Measurements from ENCODE around the gene KDM4E. TPM values are rescaled to one million over a fixed set of nuclear protein-coding genes. Genes with fewer than 3 reads are reported as not detected.

Gene KDM4E
- total RNA-seq, 1 experiment from 2014 or later, result not detected

DNA sequence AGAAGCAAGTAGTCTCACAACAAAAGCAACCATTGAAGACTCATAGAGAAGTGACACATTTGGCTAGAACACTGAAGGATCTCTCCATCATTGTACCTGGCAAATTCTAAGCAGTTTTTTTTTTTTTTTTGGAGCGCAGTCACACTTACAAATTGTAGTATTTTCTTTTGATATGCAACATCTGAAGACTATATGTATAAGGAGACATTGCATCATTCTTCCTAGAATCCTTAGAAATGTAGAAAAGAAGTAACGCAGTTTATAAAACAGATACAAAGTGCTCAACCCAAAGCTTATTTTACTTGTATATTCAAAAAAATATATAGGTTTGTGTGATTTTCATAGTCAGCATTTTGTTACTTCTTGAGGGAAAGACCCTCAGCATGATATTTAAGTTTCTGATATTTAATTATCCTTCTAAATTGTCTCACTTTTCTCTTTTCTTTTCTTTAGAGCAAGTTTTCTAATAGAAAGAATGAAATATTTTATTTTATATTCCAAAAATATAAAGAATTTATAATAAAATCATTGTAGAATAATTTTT, 31.6 kb upstream of the KDM4E start:
- H3K4me1 Mint-ChIP-seq (ENCODE audit: low read depth, unreplicated experiment), result no peaks in the 10 kb centered on the region
- H3K27me3 Mint-ChIP-seq (ENCODE audit: unreplicated experiment), result peaks cover 14% of the 10 kb centered on the region
- BruUV-seq (replicated peaks), result no TSS peak
- no peak overlapping the region for H3K27ac Mint-ChIP-seq (ENCODE audit: unreplicated experiment)
- no peaks in the 10 kb centered on the region for H3K36me3 Mint-ChIP-seq (ENCODE audit: insufficient read depth, unreplicated experiment)
- CTCF ChIA-PET, result no interaction called here
- H3K9me3 Mint-ChIP-seq (ENCODE audit: low read depth, unreplicated experiment), result no peaks in the 10 kb centered on the region
- intact Hi-C loops (cut with micrococcal nuclease; ENCODE audit: unreplicated experiment), result no loop called here
- H3K4me3 Mint-ChIP-seq (ENCODE audit: low read depth, unreplicated experiment), result no peak overlapping the region
- DNase-seq, result no peak
- TF ChIP-seq, protein P1, sequence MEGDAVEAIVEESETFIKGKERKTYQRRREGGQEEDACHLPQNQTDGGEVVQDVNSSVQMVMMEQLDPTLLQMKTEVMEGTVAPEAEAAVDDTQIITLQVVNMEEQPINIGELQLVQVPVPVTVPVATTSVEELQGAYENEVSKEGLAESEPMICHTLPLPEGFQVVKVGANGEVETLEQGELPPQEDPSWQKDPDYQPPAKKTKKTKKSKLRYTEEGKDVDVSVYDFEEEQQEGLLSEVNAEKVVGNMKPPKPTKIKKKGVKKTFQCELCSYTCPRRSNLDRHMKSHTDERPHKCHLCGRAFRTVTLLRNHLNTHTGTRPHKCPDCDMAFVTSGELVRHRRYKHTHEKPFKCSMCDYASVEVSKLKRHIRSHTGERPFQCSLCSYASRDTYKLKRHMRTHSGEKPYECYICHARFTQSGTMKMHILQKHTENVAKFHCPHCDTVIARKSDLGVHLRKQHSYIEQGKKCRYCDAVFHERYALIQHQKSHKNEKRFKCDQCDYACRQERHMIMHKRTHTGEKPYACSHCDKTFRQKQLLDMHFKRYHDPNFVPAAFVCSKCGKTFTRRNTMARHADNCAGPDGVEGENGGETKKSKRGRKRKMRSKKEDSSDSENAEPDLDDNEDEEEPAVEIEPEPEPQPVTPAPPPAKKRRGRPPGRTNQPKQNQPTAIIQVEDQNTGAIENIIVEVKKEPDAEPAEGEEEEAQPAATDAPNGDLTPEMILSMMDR (IDR thresholded peaks at IDR 0.05; ENCODE audit: unreplicated experiment), result no peak

DNA sequence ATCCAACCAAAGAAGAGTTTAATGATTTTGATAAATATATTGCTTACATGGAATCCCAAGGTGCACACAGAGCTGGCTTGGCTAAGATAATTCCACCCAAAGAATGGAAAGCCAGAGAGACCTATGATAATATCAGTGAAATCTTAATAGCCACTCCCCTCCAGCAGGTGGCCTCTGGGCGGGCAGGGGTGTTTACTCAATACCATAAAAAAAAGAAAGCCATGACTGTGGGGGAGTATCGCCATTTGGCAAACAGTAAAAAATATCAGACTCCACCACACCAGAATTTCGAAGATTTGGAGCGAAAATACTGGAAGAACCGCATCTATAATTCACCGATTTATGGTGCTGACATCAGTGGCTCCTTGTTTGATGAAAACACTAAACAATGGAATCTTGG, 27.6 kb upstream of the KDM4E start:
- Mint-ChIP-seq H3K4me3 (ENCODE audit: low read depth, unreplicated experiment) (no peak overlapping the region), H3K4me1 (ENCODE audit: low read depth, unreplicated experiment) (no peaks in the 10 kb centered on the region), H3K27me3 (ENCODE audit: unreplicated experiment) (no peaks in the 10 kb centered on the region), H3K27ac (ENCODE audit: unreplicated experiment) (no peak overlapping the region), H3K36me3 (ENCODE audit: insufficient read depth, unreplicated experiment) (no peaks in the 10 kb centered on the region), H3K9me3 (ENCODE audit: low read depth, unreplicated experiment) (no peaks in the 10 kb centered on the region)
- CTCF ChIA-PET, result no interaction called here
- no TSS peak for BruUV-seq (replicated peaks)
- intact Hi-C loops (cut with micrococcal nuclease; ENCODE audit: unreplicated experiment), result no loop called here
- TF ChIP-seq, protein P1 (IDR thresholded peaks at IDR 0.05; ENCODE audit: unreplicated experiment), result no peak
- no peak for DNase-seq

DNA sequence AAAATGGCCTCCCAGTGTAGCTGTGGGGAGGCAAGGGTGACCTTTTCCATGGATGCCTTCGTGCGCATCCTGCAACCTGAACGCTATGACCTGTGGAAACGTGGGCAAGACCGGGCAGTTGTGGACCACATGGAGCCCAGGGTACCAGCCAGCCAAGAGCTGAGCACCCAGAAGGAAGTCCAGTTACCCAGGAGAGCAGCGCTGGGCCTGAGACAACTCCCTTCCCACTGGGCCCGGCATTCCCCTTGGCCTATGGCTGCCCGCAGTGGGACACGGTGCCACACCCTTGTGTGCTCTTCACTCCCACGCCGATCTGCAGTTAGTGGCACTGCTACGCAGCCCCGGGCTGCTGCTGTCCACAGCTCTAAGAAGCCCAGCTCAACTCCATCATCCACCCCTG, 26.8 kb upstream of the KDM4E start:
- no peak for DNase-seq
- Mint-ChIP-seq H3K4me3 (ENCODE audit: low read depth, unreplicated experiment) (no peak overlapping the region), H3K36me3 (ENCODE audit: insufficient read depth, unreplicated experiment) (no peaks in the 10 kb centered on the region), H3K27ac (ENCODE audit: unreplicated experiment) (no peak overlapping the region), H3K9me3 (ENCODE audit: low read depth, unreplicated experiment) (no peaks in the 10 kb centered on the region), H3K27me3 (ENCODE audit: unreplicated experiment) (no peaks in the 10 kb centered on the region), H3K4me1 (ENCODE audit: low read depth, unreplicated experiment) (no peaks in the 10 kb centered on the region)
- intact Hi-C loops (cut with micrococcal nuclease; ENCODE audit: unreplicated experiment), result no loop called here
- CTCF ChIA-PET, result no interaction called here
- TF ChIP-seq, protein P1 (IDR thresholded peaks at IDR 0.05; ENCODE audit: unreplicated experiment), result no peak
- BruUV-seq (replicated peaks), result no TSS peak

DNA sequence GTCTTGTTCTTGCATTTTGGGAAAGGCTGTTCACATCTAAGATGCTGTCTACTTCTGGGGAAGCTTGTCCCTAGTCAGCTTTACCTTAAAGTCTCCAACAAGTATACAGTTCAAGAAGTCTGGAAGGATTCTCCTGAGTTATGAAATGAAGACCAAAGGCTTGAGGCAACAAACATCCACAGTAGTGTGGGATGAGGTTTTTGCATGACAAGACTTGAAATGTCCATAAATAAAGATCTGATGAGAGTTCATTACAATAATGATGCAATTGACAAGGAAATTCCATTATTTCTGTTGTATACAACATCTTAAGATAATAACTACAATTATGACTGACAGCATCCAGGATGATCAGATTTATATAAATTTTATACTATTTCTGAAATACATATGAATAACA, 21.3 kb upstream of the KDM4E start:
- TF ChIP-seq, protein P1 (IDR thresholded peaks at IDR 0.05; ENCODE audit: unreplicated experiment), result no peak
- Mint-ChIP-seq H3K9me3 (ENCODE audit: low read depth, unreplicated experiment) (no peaks in the 10 kb centered on the region), H3K36me3 (ENCODE audit: insufficient read depth, unreplicated experiment) (no peaks in the 10 kb centered on the region), H3K4me3 (ENCODE audit: low read depth, unreplicated experiment) (no peak overlapping the region), H3K27me3 (ENCODE audit: unreplicated experiment) (no peaks in the 10 kb centered on the region), H3K27ac (ENCODE audit: unreplicated experiment) (no peak overlapping the region), H3K4me1 (ENCODE audit: low read depth, unreplicated experiment) (no peaks in the 10 kb centered on the region)
- intact Hi-C loops (cut with micrococcal nuclease; ENCODE audit: unreplicated experiment), result no loop called here
- DNase-seq, result no peak
- CTCF ChIA-PET, result interaction anchor here (1.0 kb wide), 1 partner anchor 12 kb away, joined by 3 read pairs; no protein-coding TSS in a partner anchor
- no TSS peak for BruUV-seq (replicated peaks)

All from Calu3 (cell line).